ENCODE results near the gene C4orf51. TPM values are rescaled to one million over a fixed set of nuclear protein-coding genes. Genes with fewer than 3 reads are reported as not detected.

Gene C4orf51
- total and polyA plus RNA-seq, 10 donors = not detected

DNA sequence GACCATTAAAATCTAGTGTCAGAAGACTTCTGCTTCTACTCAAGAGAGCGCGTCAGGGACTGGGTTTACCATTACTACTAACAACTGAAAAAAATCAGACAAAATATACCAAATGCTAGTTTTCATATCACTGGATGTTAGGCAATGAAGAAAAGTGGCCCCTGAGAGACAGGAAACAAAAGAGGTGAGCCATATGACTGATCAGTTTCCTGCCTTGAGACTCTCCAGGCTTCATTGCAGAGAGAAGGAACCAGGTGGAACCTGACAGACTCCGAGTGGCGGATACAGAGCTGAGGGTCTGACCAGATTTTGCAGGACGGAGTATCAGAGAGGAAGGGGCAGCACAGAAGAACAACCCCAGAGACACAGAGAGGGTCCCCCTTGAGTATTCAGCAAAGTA is 86.3 kb downstream of the C4orf51 start:
- TF ChIP-seq POLR2AphosphoS5 (IDR thresholded peaks at IDR 0.05) = no peak
- no peak for TF ChIP-seq POLR2A (IDR thresholded peaks at IDR 0.05)
- TF ChIP-seq, protein P1, sequence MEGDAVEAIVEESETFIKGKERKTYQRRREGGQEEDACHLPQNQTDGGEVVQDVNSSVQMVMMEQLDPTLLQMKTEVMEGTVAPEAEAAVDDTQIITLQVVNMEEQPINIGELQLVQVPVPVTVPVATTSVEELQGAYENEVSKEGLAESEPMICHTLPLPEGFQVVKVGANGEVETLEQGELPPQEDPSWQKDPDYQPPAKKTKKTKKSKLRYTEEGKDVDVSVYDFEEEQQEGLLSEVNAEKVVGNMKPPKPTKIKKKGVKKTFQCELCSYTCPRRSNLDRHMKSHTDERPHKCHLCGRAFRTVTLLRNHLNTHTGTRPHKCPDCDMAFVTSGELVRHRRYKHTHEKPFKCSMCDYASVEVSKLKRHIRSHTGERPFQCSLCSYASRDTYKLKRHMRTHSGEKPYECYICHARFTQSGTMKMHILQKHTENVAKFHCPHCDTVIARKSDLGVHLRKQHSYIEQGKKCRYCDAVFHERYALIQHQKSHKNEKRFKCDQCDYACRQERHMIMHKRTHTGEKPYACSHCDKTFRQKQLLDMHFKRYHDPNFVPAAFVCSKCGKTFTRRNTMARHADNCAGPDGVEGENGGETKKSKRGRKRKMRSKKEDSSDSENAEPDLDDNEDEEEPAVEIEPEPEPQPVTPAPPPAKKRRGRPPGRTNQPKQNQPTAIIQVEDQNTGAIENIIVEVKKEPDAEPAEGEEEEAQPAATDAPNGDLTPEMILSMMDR (IDR thresholded peaks at IDR 0.05 in 8 of 11, conservative IDR thresholded peaks at IDR 0.05 in 3 of 11) = no peak
- Histone ChIP-seq H3K27ac (no peak overlapping the region), H3K36me3 (peaks cover 0 to 82% (median 37%) of the 10 kb centered on the region in 6 donors), H3K27me3 (replicated peaks in 1 of 7) (no peaks in the 10 kb centered on the region), H3K4me3 (no peak overlapping the region), H3K4me1 (no peaks in the 10 kb centered on the region), H3K9me3 (peaks cover 0 to 10% (median 0%) of the 10 kb centered on the region in 8 donors)
- intact Hi-C loops (cut with DNase I; ENCODE audit: low total_unique reads) = no loop called here
- WGBS, 5 donors = 86 to 94% (median 89%) methylated on average over 5 of the region's 5 CpGs
- no peak for DNase-seq

DNA sequence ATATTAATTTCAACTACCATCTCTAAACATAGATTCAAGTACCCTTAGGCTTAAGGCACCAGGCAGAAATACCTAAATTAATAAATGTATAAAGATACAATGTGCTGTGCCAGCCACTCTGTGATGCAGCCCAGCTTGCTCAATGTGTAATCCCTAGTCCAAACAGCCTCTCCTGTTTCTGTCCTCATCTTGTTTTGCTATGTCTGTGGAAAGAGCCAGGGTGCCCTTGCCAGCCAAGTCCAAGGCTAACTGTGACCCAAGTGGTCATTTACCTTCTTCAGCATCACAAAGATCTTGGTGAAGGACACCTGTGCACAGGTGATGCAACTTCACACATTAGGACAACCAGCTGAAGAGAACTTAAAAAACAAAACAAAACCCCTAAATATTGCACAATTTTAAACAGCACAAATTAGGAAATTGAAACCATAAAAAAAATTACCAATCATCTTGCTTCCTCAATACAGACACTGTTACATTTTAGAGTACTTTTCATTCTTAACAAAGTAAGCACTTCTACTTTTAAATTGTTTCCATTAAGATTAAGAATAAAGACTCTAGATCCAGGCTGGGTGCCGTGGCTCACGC is 89.6 kb downstream of the C4orf51 start:
- no peaks in the 10 kb centered on the region for H3K4me1 ChIP-seq
- WGBS, 5 donors = 70 to 91% (median 72%) methylated on average over 2 of the region's 2 CpGs
- no peak overlapping the region for H3K4me3 ChIP-seq
- peak overlapping the region in 4 of 8 donors; percentile 9 to 62 (median 52) for H3K27ac ChIP-seq
- peaks cover 0 to 10% (median 0%) of the 10 kb centered on the region in 8 donors for H3K9me3 ChIP-seq
- H3K36me3 ChIP-seq = peaks cover 0 to 82% (median 31%) of the 10 kb centered on the region in 6 donors
- no peaks in the 10 kb centered on the region for H3K27me3 ChIP-seq (replicated peaks in 1 of 7)
- intact Hi-C loops (cut with DNase I; ENCODE audit: low total_unique reads) = no loop called here
- no peak for TF ChIP-seq POLR2A (IDR thresholded peaks at IDR 0.05)
- TF ChIP-seq, protein P1 (IDR thresholded peaks at IDR 0.05 in 8 of 11, conservative IDR thresholded peaks at IDR 0.05 in 3 of 11) = no peak
- TF ChIP-seq POLR2AphosphoS5 (IDR thresholded peaks at IDR 0.05) = no peak
- no peak for DNase-seq

DNA sequence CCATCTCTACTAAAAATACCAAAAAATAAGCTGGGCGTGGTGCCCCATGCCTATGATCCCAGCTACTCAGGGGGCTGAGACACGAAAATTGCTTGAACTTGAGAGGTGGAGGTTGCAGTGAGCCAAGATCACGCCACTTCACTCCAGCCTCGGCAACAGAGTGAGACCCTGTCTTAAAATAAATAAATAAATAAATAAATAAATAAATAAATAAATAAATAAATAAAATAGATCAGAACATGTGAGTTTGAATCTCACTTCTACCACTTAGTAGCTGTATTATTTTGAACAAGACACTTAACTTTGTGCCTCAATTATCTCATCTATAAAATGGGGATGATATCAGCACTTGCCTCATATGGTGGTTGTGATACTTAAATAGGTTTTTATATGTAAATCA is 90.2 kb downstream of the C4orf51 start:
- Histone ChIP-seq H3K4me3 (no peak overlapping the region), H3K27ac (peak overlapping the region in 4 of 8 donors; percentile 9 to 62 (median 52)), H3K27me3 (replicated peaks in 1 of 7) (no peaks in the 10 kb centered on the region), H3K36me3 (peaks cover 0 to 82% (median 30%) of the 10 kb centered on the region in 6 donors), H3K4me1 (no peaks in the 10 kb centered on the region), H3K9me3 (peaks cover 0 to 10% (median 0%) of the 10 kb centered on the region in 8 donors)
- DNase-seq = no peak
- no peak for TF ChIP-seq POLR2AphosphoS5 (IDR thresholded peaks at IDR 0.05)
- no peak for TF ChIP-seq POLR2A (IDR thresholded peaks at IDR 0.05)
- TF ChIP-seq, protein P1 (IDR thresholded peaks at IDR 0.05 in 8 of 11, conservative IDR thresholded peaks at IDR 0.05 in 3 of 11) = no peak
- 89 to 99% (median 90%) methylated on average over 4 of the region's 4 CpGs for WGBS, 5 donors
- intact Hi-C loops (cut with DNase I; ENCODE audit: low total_unique reads) = no loop called here

DNA sequence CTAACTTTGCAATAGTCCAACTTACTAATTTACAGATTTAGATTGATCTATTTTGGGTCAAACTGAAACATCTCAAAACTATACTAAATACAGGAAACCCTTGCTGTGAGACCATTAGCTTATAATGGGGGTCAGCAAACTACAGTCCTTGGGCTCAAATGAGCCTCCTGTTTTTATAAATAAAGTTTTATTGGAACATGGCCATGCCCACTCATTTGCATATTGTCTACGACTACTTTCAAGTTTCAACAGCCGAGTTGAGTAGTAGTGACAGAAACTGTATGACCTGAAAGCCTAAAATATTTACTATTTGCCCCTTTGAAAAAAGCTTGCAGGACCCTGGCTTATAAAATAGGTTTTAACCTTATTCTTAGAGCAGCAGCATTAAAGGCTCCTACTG is 92.4 kb downstream of the C4orf51 start:
- intact Hi-C loops (cut with DNase I; ENCODE audit: low total_unique reads) = no loop called here
- DNase-seq = no peak
- H3K9me3 ChIP-seq = peaks cover 0 to 9% (median 0%) of the 10 kb centered on the region in 8 donors
- peaks cover 0 to 85% (median 25%) of the 10 kb centered on the region in 6 donors for H3K36me3 ChIP-seq
- WGBS, 5 donors = 78 to 87% (median 86%) methylated on average over 2 of the region's 2 CpGs
- H3K27me3 ChIP-seq (replicated peaks in 1 of 7) = no peaks in the 10 kb centered on the region
- no peak overlapping the region for H3K27ac ChIP-seq
- no peak overlapping the region for H3K4me3 ChIP-seq
- TF ChIP-seq POLR2AphosphoS5 (IDR thresholded peaks at IDR 0.05) (no peak), POLR2A (IDR thresholded peaks at IDR 0.05) (no peak)
- TF ChIP-seq, protein P1 (IDR thresholded peaks at IDR 0.05 in 8 of 11, conservative IDR thresholded peaks at IDR 0.05 in 3 of 11) = no peak
- H3K4me1 ChIP-seq = no peaks in the 10 kb centered on the region

All from spleen (tissue), 11 donors.